Lower leg skin (tissue), 3 donors: ENCODE measurements around the gene C7.

ENCODE experiments used
- POLR2A ChIP-seq, 2 donors: fragments of 450-650 bp; IDR thresholded peaks; one replicate each; pipeline ENCODE4 v1.6.1; 2016 to 2017; ENCODE audit warnings: antibody characterized with exemption in 2 of 2, mild to moderate bottlenecking in 1 of 2, moderate library complexity in 1 of 2
- TF ChIP-seq, protein P1 (sequence below), 3 donors: fragments of 450-650 bp; IDR thresholded peaks; one replicate each; pipeline ENCODE4 v1.5.1; 2016; ENCODE audit warnings: antibody characterized with exemption in 3 of 3, mild to moderate bottlenecking in 3 of 3, moderate library complexity in 2 of 3

DNA sequence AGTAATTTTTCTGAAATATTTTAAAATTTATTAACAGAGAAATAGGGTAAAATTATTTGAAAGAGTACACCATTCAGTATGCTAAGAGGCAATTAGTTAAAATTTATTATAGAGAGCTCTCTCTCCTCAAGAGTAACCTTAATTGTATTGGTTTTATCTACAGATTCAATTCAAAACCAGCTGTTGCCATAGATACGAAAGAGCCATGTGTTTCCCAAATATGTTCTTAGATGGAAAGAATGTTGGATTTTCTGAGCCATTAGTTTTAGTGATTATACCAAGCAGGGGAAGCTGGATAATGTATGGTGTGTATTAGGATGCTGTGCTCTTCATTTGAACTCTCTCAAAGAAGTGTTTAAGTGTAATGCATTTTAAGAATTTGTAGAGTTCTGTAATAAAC is 27.8 kb downstream of the C7 start:
- TF ChIP-seq, protein P1, sequence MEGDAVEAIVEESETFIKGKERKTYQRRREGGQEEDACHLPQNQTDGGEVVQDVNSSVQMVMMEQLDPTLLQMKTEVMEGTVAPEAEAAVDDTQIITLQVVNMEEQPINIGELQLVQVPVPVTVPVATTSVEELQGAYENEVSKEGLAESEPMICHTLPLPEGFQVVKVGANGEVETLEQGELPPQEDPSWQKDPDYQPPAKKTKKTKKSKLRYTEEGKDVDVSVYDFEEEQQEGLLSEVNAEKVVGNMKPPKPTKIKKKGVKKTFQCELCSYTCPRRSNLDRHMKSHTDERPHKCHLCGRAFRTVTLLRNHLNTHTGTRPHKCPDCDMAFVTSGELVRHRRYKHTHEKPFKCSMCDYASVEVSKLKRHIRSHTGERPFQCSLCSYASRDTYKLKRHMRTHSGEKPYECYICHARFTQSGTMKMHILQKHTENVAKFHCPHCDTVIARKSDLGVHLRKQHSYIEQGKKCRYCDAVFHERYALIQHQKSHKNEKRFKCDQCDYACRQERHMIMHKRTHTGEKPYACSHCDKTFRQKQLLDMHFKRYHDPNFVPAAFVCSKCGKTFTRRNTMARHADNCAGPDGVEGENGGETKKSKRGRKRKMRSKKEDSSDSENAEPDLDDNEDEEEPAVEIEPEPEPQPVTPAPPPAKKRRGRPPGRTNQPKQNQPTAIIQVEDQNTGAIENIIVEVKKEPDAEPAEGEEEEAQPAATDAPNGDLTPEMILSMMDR (IDR thresholded peaks at IDR 0.05) = no peak
- no peak for TF ChIP-seq POLR2A (IDR thresholded peaks at IDR 0.05)
